ENCODE measurements around the gene FOXP1. TPM values are rescaled to one million over a fixed set of nuclear protein-coding genes. Genes with fewer than 3 reads are reported as not detected.
A peak's percentile ranks its signal among the peaks of the same experiment; 100 is the strongest.

Gene FOXP1
- total RNA-seq, 4 donors from 2014 or later: 103 to 173 (median 140) TPM

GRCh38 chr3:71127844-71128243 is 455.7 kb downstream of the FOXP1 start:
- TF ChIP-seq, protein P1, sequence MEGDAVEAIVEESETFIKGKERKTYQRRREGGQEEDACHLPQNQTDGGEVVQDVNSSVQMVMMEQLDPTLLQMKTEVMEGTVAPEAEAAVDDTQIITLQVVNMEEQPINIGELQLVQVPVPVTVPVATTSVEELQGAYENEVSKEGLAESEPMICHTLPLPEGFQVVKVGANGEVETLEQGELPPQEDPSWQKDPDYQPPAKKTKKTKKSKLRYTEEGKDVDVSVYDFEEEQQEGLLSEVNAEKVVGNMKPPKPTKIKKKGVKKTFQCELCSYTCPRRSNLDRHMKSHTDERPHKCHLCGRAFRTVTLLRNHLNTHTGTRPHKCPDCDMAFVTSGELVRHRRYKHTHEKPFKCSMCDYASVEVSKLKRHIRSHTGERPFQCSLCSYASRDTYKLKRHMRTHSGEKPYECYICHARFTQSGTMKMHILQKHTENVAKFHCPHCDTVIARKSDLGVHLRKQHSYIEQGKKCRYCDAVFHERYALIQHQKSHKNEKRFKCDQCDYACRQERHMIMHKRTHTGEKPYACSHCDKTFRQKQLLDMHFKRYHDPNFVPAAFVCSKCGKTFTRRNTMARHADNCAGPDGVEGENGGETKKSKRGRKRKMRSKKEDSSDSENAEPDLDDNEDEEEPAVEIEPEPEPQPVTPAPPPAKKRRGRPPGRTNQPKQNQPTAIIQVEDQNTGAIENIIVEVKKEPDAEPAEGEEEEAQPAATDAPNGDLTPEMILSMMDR (IDR thresholded peaks at IDR 0.05): no peak
- Histone ChIP-seq H3K4me1 (peaks cover 0 to 41% (median 12%) of the 10 kb centered on the region in 4 donors), H3K36me3 (no peaks in the 10 kb centered on the region), H3K4me3 (peak overlapping the region; percentile 9 to 62 (median 50)), H3K27me3 (no peaks in the 10 kb centered on the region), H3K9me3 (no peaks in the 10 kb centered on the region), H3K27ac (peak overlapping the region; percentile 41 to 93 (median 89))
- DNase-seq: no peak

DNA sequence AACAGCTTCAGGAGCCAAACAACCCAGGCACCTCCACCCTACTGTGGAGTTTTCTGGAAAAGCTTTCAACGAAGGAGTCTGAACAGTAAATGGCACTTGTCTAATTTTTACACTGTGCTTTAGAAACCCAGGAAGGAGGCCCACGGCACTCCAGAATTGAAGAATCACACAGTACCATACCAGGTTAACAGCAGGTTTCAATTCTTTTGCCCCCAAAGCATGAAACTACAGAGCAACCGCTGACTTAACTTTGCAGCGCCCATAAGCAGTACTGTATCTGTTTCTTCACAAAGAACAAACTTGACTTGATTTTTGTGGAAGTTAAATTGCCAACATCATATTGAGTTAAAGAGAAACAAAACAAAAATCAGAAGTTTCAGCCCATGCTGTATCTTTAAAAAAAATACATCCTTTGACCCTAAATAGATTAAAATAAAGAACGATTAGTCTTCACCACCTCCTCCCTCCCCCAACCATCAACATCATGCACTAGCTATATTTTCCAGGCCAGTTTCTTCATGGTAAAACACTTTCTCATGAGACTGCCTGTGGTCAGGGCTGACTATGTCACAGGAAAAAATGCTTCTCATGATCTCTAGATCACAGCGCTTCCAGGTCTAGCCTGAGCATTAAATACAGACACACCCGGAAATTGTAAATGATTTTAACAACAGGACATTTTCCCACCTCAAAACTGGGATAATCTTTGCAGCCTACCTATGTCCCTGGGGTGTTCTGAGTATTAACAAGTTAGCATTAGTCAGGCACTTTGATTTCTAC is 456.3 kb downstream of the FOXP1 start:
- Histone ChIP-seq H3K27ac (peak overlapping the region; percentile 41 to 93 (median 89)), H3K9me3 (no peaks in the 10 kb centered on the region), H3K4me3 (peak overlapping the region; percentile 9 to 62 (median 50)), H3K4me1 (peaks cover 0 to 35% (median 9%) of the 10 kb centered on the region in 4 donors), H3K36me3 (no peaks in the 10 kb centered on the region), H3K27me3 (no peaks in the 10 kb centered on the region)
- TF ChIP-seq POLR2A (IDR thresholded peaks at IDR 0.05): no peak
- TF ChIP-seq, protein P1 (IDR thresholded peaks at IDR 0.05): no peak
- peak in 1 of 3 donors; percentile 41 for DNase-seq

DNA sequence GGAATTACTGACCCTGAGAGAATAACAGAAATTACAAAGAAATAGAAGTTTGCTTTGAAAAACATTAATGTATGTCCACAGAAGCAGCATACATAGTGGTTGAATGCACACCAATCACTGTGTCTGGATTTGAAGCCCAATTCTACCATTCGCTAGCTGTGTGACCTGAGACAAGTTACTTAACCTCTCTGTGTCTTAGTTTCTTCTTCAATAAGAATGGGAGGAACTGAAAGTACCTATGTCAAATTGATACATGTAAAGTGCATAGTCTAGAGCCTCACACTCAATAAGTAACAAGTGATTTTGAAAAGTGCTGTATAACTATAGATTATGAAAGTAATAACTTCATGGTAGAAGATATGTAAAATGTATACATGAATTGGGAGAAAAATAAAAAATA is 457.8 kb downstream of the FOXP1 start:
- Histone ChIP-seq H3K4me3 (no peak overlapping the region), H3K27me3 (no peaks in the 10 kb centered on the region), H3K9me3 (no peaks in the 10 kb centered on the region), H3K27ac (peak overlapping the region in 1 of 4 donors; percentile 92), H3K4me1 (peaks cover 0 to 20% (median 0%) of the 10 kb centered on the region in 4 donors), H3K36me3 (no peaks in the 10 kb centered on the region)
- no peak for DNase-seq
- TF ChIP-seq POLR2A (IDR thresholded peaks at IDR 0.05): no peak
- TF ChIP-seq, protein P1 (IDR thresholded peaks at IDR 0.05): no peak

DNA sequence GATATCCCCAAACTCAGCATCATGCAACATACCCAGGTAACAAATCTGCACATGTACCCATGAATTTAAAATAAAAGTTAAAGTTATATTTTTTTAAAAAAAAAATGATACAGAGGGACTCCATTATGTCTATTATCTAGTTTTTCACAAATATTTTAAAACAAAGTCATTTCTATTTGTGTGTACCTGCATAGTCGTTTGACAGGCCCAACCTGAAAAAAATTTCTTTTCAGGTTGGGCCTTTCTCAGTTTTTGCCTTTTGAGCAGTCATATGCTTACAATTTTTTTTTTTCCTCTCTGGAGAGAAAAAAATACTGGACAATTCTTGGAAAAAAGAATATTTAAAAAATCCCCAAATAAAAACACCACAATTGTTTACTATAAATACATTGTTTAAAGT is 459.5 kb downstream of the FOXP1 start:
- DNase-seq: no peak
- H3K27ac ChIP-seq: no peak overlapping the region
- H3K4me3 ChIP-seq: no peak overlapping the region
- H3K9me3 ChIP-seq: no peaks in the 10 kb centered on the region
- TF ChIP-seq, protein P1 (IDR thresholded peaks at IDR 0.05): no peak
- no peak for TF ChIP-seq POLR2A (IDR thresholded peaks at IDR 0.05)
- no peaks in the 10 kb centered on the region for H3K36me3 ChIP-seq
- peaks cover 0 to 36% (median 4%) of the 10 kb centered on the region in 4 donors for H3K4me1 ChIP-seq
- H3K27me3 ChIP-seq: no peaks in the 10 kb centered on the region

GRCh38 chr3:71122641-71123040 is 460.9 kb downstream of the FOXP1 start:
- Histone ChIP-seq H3K27me3 (no peaks in the 10 kb centered on the region), H3K27ac (no peak overlapping the region), H3K4me1 (peaks cover 0 to 39% (median 4%) of the 10 kb centered on the region in 4 donors), H3K36me3 (no peaks in the 10 kb centered on the region), H3K4me3 (no peak overlapping the region), H3K9me3 (no peaks in the 10 kb centered on the region)
- no peak for DNase-seq
- no peak for TF ChIP-seq POLR2A (IDR thresholded peaks at IDR 0.05)
- TF ChIP-seq, protein P1 (IDR thresholded peaks at IDR 0.05): no peak
